Measurements from ENCODE around the gene KRT36.
A peak's percentile ranks its signal among the peaks of the same experiment; 100 is the strongest.

The KRT36 gene

GRCh38 chr17:41494524-41494923 is 4.8 kb upstream of the KRT36 start:
- no peak overlapping the region for H2BK5ac ChIP-seq (ENCODE audit: low read depth, low read length, poor library complexity)
- DNase-seq: peak in 1 of 2 donors; percentile 40
- H4K8ac ChIP-seq (ENCODE audit: low read depth, low read length): no peak overlapping the region
- no peak overlapping the region for H3K23ac ChIP-seq (ENCODE audit: low read length)
- H3K4me2 ChIP-seq (ENCODE audit: low read length): no peak overlapping the region
- H4K12ac ChIP-seq (ENCODE audit: low read depth, low read length): no peak overlapping the region
- no peak overlapping the region for H4K91ac ChIP-seq (ENCODE audit: low read depth, low read length)
- H3K14ac ChIP-seq (ENCODE audit: low read length): no peak overlapping the region
- H2BK120ac ChIP-seq (ENCODE audit: insufficient read depth, low read length, poor library complexity): no peak overlapping the region
- H3K79me1 ChIP-seq (ENCODE audit: low read length): no peaks in the 10 kb centered on the region
- H2AFZ ChIP-seq (ENCODE audit: insufficient read depth, low read length, poor library complexity): no peak overlapping the region
- H3K27me3 ChIP-seq (ENCODE audit: insufficient read depth, low read length): no peaks in the 10 kb centered on the region
- no peak overlapping the region for H3K27ac ChIP-seq (ENCODE audit: low read depth, low read length)
- no peak overlapping the region for H3K4me3 ChIP-seq (ENCODE audit: low read depth, low read length)
- H3K9me3 ChIP-seq (ENCODE audit: insufficient read depth, low read depth, low read length): no peaks in the 10 kb centered on the region
- no peaks in the 10 kb centered on the region for H3K36me3 ChIP-seq (ENCODE audit: control insufficient read depth in 1 of 2, insufficient read depth in 2 of 2, low read length in 2 of 2)
- no peaks in the 10 kb centered on the region for H3K79me2 ChIP-seq (ENCODE audit: control insufficient read depth, insufficient read depth, low read length, poor library complexity)
- H3K18ac ChIP-seq (ENCODE audit: low read length): no peak overlapping the region
- WGBS (ENCODE audit: extremely low coverage, insufficient coverage, insufficient read length): no CpG with 5 or more reads among the region's 2 CpGs
- H3K4me1 ChIP-seq (ENCODE audit: control insufficient read depth in 1 of 2, insufficient read depth in 2 of 2, low read length in 2 of 2): no peaks in the 10 kb centered on the region
- no peak overlapping the region for H3K4ac ChIP-seq (ENCODE audit: low read depth, low read length)
- no peak overlapping the region for H2AK5ac ChIP-seq (ENCODE audit: low read length)
- H2BK12ac ChIP-seq (ENCODE audit: low read length): no peak overlapping the region
- H3K9ac ChIP-seq (ENCODE audit: low read length): no peak overlapping the region

- Histone ChIP-seq H3K9ac (ENCODE audit: low read length) (no peak overlapping the region), H3K23ac (ENCODE audit: low read length) (no peak overlapping the region), H3K9me3 (ENCODE audit: insufficient read depth, low read depth, low read length) (no peaks in the 10 kb centered on the region), H2BK12ac (ENCODE audit: low read length) (no peak overlapping the region), H4K8ac (ENCODE audit: low read depth, low read length) (no peak overlapping the region), H3K79me2 (ENCODE audit: control insufficient read depth, insufficient read depth, low read length, poor library complexity) (no peaks in the 10 kb centered on the region), H3K18ac (ENCODE audit: low read length) (no peak overlapping the region), H4K12ac (ENCODE audit: low read depth, low read length) (no peak overlapping the region), H3K4me1 (ENCODE audit: control insufficient read depth in 1 of 2, insufficient read depth in 2 of 2, low read length in 2 of 2) (no peaks in the 10 kb centered on the region), H3K4me2 (ENCODE audit: low read length) (no peak overlapping the region), H2AFZ (ENCODE audit: insufficient read depth, low read length, poor library complexity) (no peak overlapping the region), H3K27ac (ENCODE audit: low read depth, low read length) (no peak overlapping the region), H2BK5ac (ENCODE audit: low read depth, low read length, poor library complexity) (no peak overlapping the region), H3K27me3 (ENCODE audit: insufficient read depth, low read length) (no peaks in the 10 kb centered on the region), H2AK5ac (ENCODE audit: low read length) (no peak overlapping the region), H3K4me3 (ENCODE audit: low read depth, low read length) (no peak overlapping the region), H2BK120ac (ENCODE audit: insufficient read depth, low read length, poor library complexity) (no peak overlapping the region), H3K14ac (ENCODE audit: low read length) (no peak overlapping the region), H3K36me3 (ENCODE audit: control insufficient read depth in 1 of 2, insufficient read depth in 2 of 2, low read length in 2 of 2) (no peaks in the 10 kb centered on the region), H4K91ac (ENCODE audit: low read depth, low read length) (no peak overlapping the region), H3K4ac (ENCODE audit: low read depth, low read length) (no peak overlapping the region), H3K79me1 (ENCODE audit: low read length) (no peaks in the 10 kb centered on the region)
- no CpG with 5 or more reads among the region's 4 CpGs for WGBS (ENCODE audit: extremely low coverage, insufficient coverage, insufficient read length)
- no peak for DNase-seq
These were observed 3.1 kb upstream of the KRT36 start for GRCh38 chr17:41492771-41493170.

- DNase-seq: peak in 1 of 2 donors; percentile 33
- no peak overlapping the region for H3K27ac ChIP-seq (ENCODE audit: low read depth, low read length)
- H3K27me3 ChIP-seq (ENCODE audit: insufficient read depth, low read length): no peaks in the 10 kb centered on the region
- H2BK120ac ChIP-seq (ENCODE audit: insufficient read depth, low read length, poor library complexity): no peak overlapping the region
- WGBS (ENCODE audit: extremely low coverage, insufficient coverage, insufficient read length): no CpG with 5 or more reads among the region's 6 CpGs
- H3K4ac ChIP-seq (ENCODE audit: low read depth, low read length): no peak overlapping the region
- no peaks in the 10 kb centered on the region for H3K79me1 ChIP-seq (ENCODE audit: low read length)
- H3K9me3 ChIP-seq (ENCODE audit: insufficient read depth, low read depth, low read length): no peaks in the 10 kb centered on the region
- no peak overlapping the region for H3K4me3 ChIP-seq (ENCODE audit: low read depth, low read length)
- H3K36me3 ChIP-seq (ENCODE audit: control insufficient read depth in 1 of 2, insufficient read depth in 2 of 2, low read length in 2 of 2): no peaks in the 10 kb centered on the region
- H3K79me2 ChIP-seq (ENCODE audit: control insufficient read depth, insufficient read depth, low read length, poor library complexity): no peaks in the 10 kb centered on the region
- H4K12ac ChIP-seq (ENCODE audit: low read depth, low read length): no peak overlapping the region
- H2BK12ac ChIP-seq (ENCODE audit: low read length): no peak overlapping the region
- H4K91ac ChIP-seq (ENCODE audit: low read depth, low read length): no peak overlapping the region
- H3K23ac ChIP-seq (ENCODE audit: low read length): no peak overlapping the region
- no peak overlapping the region for H2AFZ ChIP-seq (ENCODE audit: insufficient read depth, low read length, poor library complexity)
- H3K4me1 ChIP-seq (ENCODE audit: control insufficient read depth in 1 of 2, insufficient read depth in 2 of 2, low read length in 2 of 2): no peaks in the 10 kb centered on the region
- H2AK5ac ChIP-seq (ENCODE audit: low read length): no peak overlapping the region
- H3K14ac ChIP-seq (ENCODE audit: low read length): no peak overlapping the region
- no peak overlapping the region for H2BK5ac ChIP-seq (ENCODE audit: low read depth, low read length, poor library complexity)
- no peak overlapping the region for H3K4me2 ChIP-seq (ENCODE audit: low read length)
- H4K8ac ChIP-seq (ENCODE audit: low read depth, low read length): no peak overlapping the region
- H3K9ac ChIP-seq (ENCODE audit: low read length): no peak overlapping the region
- no peak overlapping the region for H3K18ac ChIP-seq (ENCODE audit: low read length)
These were observed 2.6 kb upstream of the KRT36 start for GRCh38 chr17:41492351-41492750.

GRCh38 chr17:41491476-41491875 is 1.8 kb upstream of the KRT36 start:
- no CpG with 5 or more reads among the region's 2 CpGs for WGBS (ENCODE audit: extremely low coverage, insufficient coverage, insufficient read length)
- H3K27ac ChIP-seq (ENCODE audit: low read depth, low read length): no peak overlapping the region
- no peak overlapping the region for H4K8ac ChIP-seq (ENCODE audit: low read depth, low read length)
- H2AFZ ChIP-seq (ENCODE audit: insufficient read depth, low read length, poor library complexity): no peak overlapping the region
- H3K9ac ChIP-seq (ENCODE audit: low read length): no peak overlapping the region
- H4K91ac ChIP-seq (ENCODE audit: low read depth, low read length): no peak overlapping the region
- no peak overlapping the region for H2BK12ac ChIP-seq (ENCODE audit: low read length)
- H3K4me2 ChIP-seq (ENCODE audit: low read length): no peak overlapping the region
- H3K14ac ChIP-seq (ENCODE audit: low read length): no peak overlapping the region
- no peaks in the 10 kb centered on the region for H3K36me3 ChIP-seq (ENCODE audit: control insufficient read depth in 1 of 2, insufficient read depth in 2 of 2, low read length in 2 of 2)
- DNase-seq: no peak
- no peak overlapping the region for H3K23ac ChIP-seq (ENCODE audit: low read length)
- H3K4me1 ChIP-seq (ENCODE audit: control insufficient read depth in 1 of 2, insufficient read depth in 2 of 2, low read length in 2 of 2): no peaks in the 10 kb centered on the region
- H2BK120ac ChIP-seq (ENCODE audit: insufficient read depth, low read length, poor library complexity): no peak overlapping the region
- no peak overlapping the region for H2BK5ac ChIP-seq (ENCODE audit: low read depth, low read length, poor library complexity)
- H3K4ac ChIP-seq (ENCODE audit: low read depth, low read length): no peak overlapping the region
- H3K79me2 ChIP-seq (ENCODE audit: control insufficient read depth, insufficient read depth, low read length, poor library complexity): no peaks in the 10 kb centered on the region
- no peak overlapping the region for H4K12ac ChIP-seq (ENCODE audit: low read depth, low read length)
- H3K9me3 ChIP-seq (ENCODE audit: insufficient read depth, low read depth, low read length): no peaks in the 10 kb centered on the region
- H3K4me3 ChIP-seq (ENCODE audit: low read depth, low read length): no peak overlapping the region
- H3K18ac ChIP-seq (ENCODE audit: low read length): no peak overlapping the region
- no peaks in the 10 kb centered on the region for H3K27me3 ChIP-seq (ENCODE audit: insufficient read depth, low read length)
- H3K79me1 ChIP-seq (ENCODE audit: low read length): no peaks in the 10 kb centered on the region
- no peak overlapping the region for H2AK5ac ChIP-seq (ENCODE audit: low read length)
